KOPT-K1 (cell line): ENCODE results near the gene DYSF.

Experiments used
- H3K27ac ChIP-seq: fragments of 200-600 bp; sonication (generic); 2 replicates; pipeline ENCODE4 v1.5.1; 2016; ENCODE audit warnings: antibody characterized with exemption, mild to moderate bottlenecking, low read depth, low read length; ENCODE audit not compliant: poor library complexity, severe bottlenecking
- H3K36me3 ChIP-seq: fragments of 200-600 bp; sonication (generic); 2 replicates; pipeline ENCODE4 v1.5.1; 2017; ENCODE audit warnings: antibody characterized with exemption, mild to moderate bottlenecking, low read length, moderate library complexity; ENCODE audit not compliant: insufficient read depth
- H3K9me3 ChIP-seq: fragments of 200-600 bp; sonication (generic); 2 replicates; pipeline ENCODE4 v1.5.1; 2017; ENCODE audit warnings: antibody characterized with exemption, low read length, mild to moderate bottlenecking; ENCODE audit not compliant: insufficient read depth, poor library complexity, severe bottlenecking

The DYSF gene

GRCh38 chr2:71659868-71660518, 206.6 kb downstream of the DYSF start:
- Histone ChIP-seq H3K36me3 (no peaks in the 10 kb centered on the region), H3K27ac (no peak overlapping the region), H3K9me3 (peaks cover 24% of the 10 kb centered on the region)

GRCh38 chr2:71661782-71662181, 208.4 kb downstream of the DYSF start:
- peaks cover 24% of the 10 kb centered on the region for H3K9me3 ChIP-seq
- H3K36me3 ChIP-seq, result no peaks in the 10 kb centered on the region
- no peak overlapping the region for H3K27ac ChIP-seq

- peaks cover 15% of the 10 kb centered on the region for H3K9me3 ChIP-seq
- no peak overlapping the region for H3K27ac ChIP-seq
- H3K36me3 ChIP-seq, result no peaks in the 10 kb centered on the region
Observed at GRCh38 chr2:71662665-71663394, 209.5 kb downstream of the DYSF start.

GRCh38 chr2:71664161-71664560, 210.8 kb downstream of the DYSF start:
- Histone ChIP-seq H3K36me3 (no peaks in the 10 kb centered on the region), H3K9me3 (peaks cover 2% of the 10 kb centered on the region), H3K27ac (no peak overlapping the region)

- Histone ChIP-seq H3K27ac (no peak overlapping the region), H3K9me3 (no peaks in the 10 kb centered on the region), H3K36me3 (no peaks in the 10 kb centered on the region)
Observed at GRCh38 chr2:71665168-71666093, 212.1 kb downstream of the DYSF start.

GRCh38 chr2:71666094-71666474, 212.7 kb downstream of the DYSF start:
- H3K36me3 ChIP-seq, result no peaks in the 10 kb centered on the region
- H3K9me3 ChIP-seq, result no peaks in the 10 kb centered on the region
- H3K27ac ChIP-seq, result no peak overlapping the region

GRCh38 chr2:71667256-71668182, 214.2 kb downstream of the DYSF start:
- H3K36me3 ChIP-seq, result no peaks in the 10 kb centered on the region
- no peak overlapping the region for H3K27ac ChIP-seq
- no peaks in the 10 kb centered on the region for H3K9me3 ChIP-seq

- Histone ChIP-seq H3K9me3 (no peaks in the 10 kb centered on the region), H3K27ac (no peak overlapping the region), H3K36me3 (no peaks in the 10 kb centered on the region)
Observed at GRCh38 chr2:71668326-71669057, 215.1 kb downstream of the DYSF start.

GRCh38 chr2:71669058-71669456, 215.7 kb downstream of the DYSF start:
- H3K36me3 ChIP-seq, result no peaks in the 10 kb centered on the region
- H3K9me3 ChIP-seq, result no peaks in the 10 kb centered on the region
- H3K27ac ChIP-seq, result no peak overlapping the region

GRCh38 chr2:71669628-71670429, 216.5 kb downstream of the DYSF start:
- H3K27ac ChIP-seq, result no peak overlapping the region
- no peaks in the 10 kb centered on the region for H3K9me3 ChIP-seq
- no peaks in the 10 kb centered on the region for H3K36me3 ChIP-seq

- H3K27ac ChIP-seq, result no peak overlapping the region
- no peaks in the 10 kb centered on the region for H3K36me3 ChIP-seq
- H3K9me3 ChIP-seq, result no peaks in the 10 kb centered on the region
Observed at GRCh38 chr2:71670430-71670795, 217.1 kb downstream of the DYSF start.

- Histone ChIP-seq H3K27ac (no peak overlapping the region), H3K9me3 (no peaks in the 10 kb centered on the region), H3K36me3 (no peaks in the 10 kb centered on the region)
Observed at GRCh38 chr2:71671203-71671854, 218.0 kb downstream of the DYSF start.
